HCT116 (cell line): ENCODE measurements around the gene C17orf100. TPM values are rescaled to one million over a fixed set of nuclear protein-coding genes. Genes with fewer than 3 reads are reported as not detected.

Experiments used
- ATAC-seq: fragments of 200-7000 bp; cut with Tn5 transposase; 2 replicates; pipeline ENCODE4 v1.9.1; 2020; ENCODE audit warnings: mild to moderate bottlenecking, moderate library complexity
- BruUV-seq: library from RNA; stranded (reverse); fragments of 400-500 nt; replicated peaks from 2 replicates; lab custom pipeline; 2021; lab: Mats Ljungman, UMichigan
- CTCF ChIA-PET: fragments of 300-600 bp; sonication (Branson Sonifier 250); formaldehyde crosslinking; loops from one replicate; lab custom pipeline; 2021; ENCODE audit warnings: antibody characterized with exemption; lab: Charles Lee
- POLR2A ChIA-PET: fragments of 300-600, 350-600 bp; sonication (Branson Sonifier 250); formaldehyde crosslinking; loops from one replicate; lab custom pipeline; 2021; ENCODE audit warnings: antibody characterized with exemption; lab: Charles Lee
- RAD21 ChIA-PET, 2 experiments: fragments of 300-600 bp; sonication (Branson Sonifier 250); formaldehyde crosslinking; loops; one replicate each; lab custom pipeline; 2023; ENCODE audit warnings: low total read pairs in 2 of 2; ENCODE audit not compliant: uncharacterized antibody in 2 of 2, unreplicated experiment in 2 of 2, low non-redundant PET in 1 of 2; lab: Charles Lee
- DNase-seq: peaks from one replicate; pipeline ENCODE4 v3.0.0-alpha.2; 2010; ENCODE audit warnings: low read depth, low spot score
- H2AFZ ChIP-seq: fragments of 200-600 bp; shearing (Covaris generic), sonication (generic); 2 replicates; pipeline ENCODE4 v1.6.1; 2017; ENCODE audit warnings: low read depth, mixed run types, mixed read lengths, antibody characterized with exemption, low read length; ENCODE audit not compliant: poor library complexity, severe bottlenecking
- H3K27ac ChIP-seq: 2 replicates; pipeline ENCODE4 v1.5.1; 2012; ENCODE audit warnings: low read depth, low read length
- H3K27me3 ChIP-seq: fragments of 200-600 bp; sonication (generic); 2 replicates; pipeline ENCODE4 v1.6.1; 2016; ENCODE audit warnings: mixed run types, low read length, mixed read lengths; ENCODE audit not compliant: insufficient read depth
- H3K36me3 ChIP-seq, 2 experiments: fragments of 200-500 bp in 1 of 2; fragments of 200-600 bp in 1 of 2; sonication (Bioruptor generic) in 1 of 2; sonication (generic) in 1 of 2; 2 replicates each; pipeline versions ENCODE4 v1.5.1 to v1.6.1; 2014 to 2016; ENCODE audit warnings: low read length in 2 of 2, inconsistent platforms in 1 of 2, mixed read lengths in 1 of 2, mixed run types in 1 of 2; ENCODE audit not compliant: insufficient read depth in 2 of 2, control insufficient read depth in 1 of 2
- H3K4me1 ChIP-seq, 2 experiments: fragments of 200-600 bp in 1 of 2; sonication (generic) in 1 of 2; 2 replicates each; pipeline versions ENCODE4 v1.5.1 to v1.6.1; 2012 to 2017; ENCODE audit warnings: low read length in 2 of 2, inconsistent platforms in 1 of 2, mild to moderate bottlenecking in 1 of 2, mixed read lengths in 1 of 2, mixed run types in 1 of 2, moderate library complexity in 1 of 2; ENCODE audit not compliant: insufficient read depth in 2 of 2, control insufficient read depth in 1 of 2
- H3K4me2 ChIP-seq: fragments of 200-600 bp; sonication (generic); 2 replicates; pipeline ENCODE4 v1.6.1; 2017; ENCODE audit warnings: mixed run types, low read length, mixed read lengths
- H3K4me3 ChIP-seq, 2 experiments: fragments of 200-600 bp in 1 of 2; sonication (generic) in 1 of 2; replicated peaks in 1 of 2; 2 replicates each; pipeline ENCODE4 v1.5.1; 2011 to 2016; ENCODE audit warnings: low read length in 2 of 2, control low read depth in 1 of 2, low read depth in 1 of 2, mild to moderate bottlenecking in 1 of 2, mixed read lengths in 1 of 2, mixed run types in 1 of 2
- H3K79me2 ChIP-seq: fragments of 200-600 bp; sonication (generic); 2 replicates; pipeline ENCODE4 v1.6.1; 2017; ENCODE audit warnings: mild to moderate bottlenecking, mixed run types, low read length, moderate library complexity, mixed read lengths; ENCODE audit not compliant: insufficient read depth
- H3K9ac ChIP-seq: fragments of 200-600 bp; sonication (generic); 2 replicates; pipeline ENCODE4 v1.6.1; 2016; ENCODE audit warnings: low read length, mixed read lengths
- H3K9me2 ChIP-seq: fragments of 200-600 bp; sonication (generic), shearing (Covaris generic); 2 replicates; pipeline ENCODE4 v1.6.1; 2017; ENCODE audit warnings: mixed run types, mild to moderate bottlenecking, moderate library complexity; ENCODE audit not compliant: insufficient read depth
- H3K9me3 ChIP-seq, 2 experiments: fragments of 200-500 bp in 1 of 2; fragments of 200-600 bp in 1 of 2; sonication (Bioruptor generic) in 1 of 2; sonication (generic) in 1 of 2; 2 replicates each; pipeline ENCODE4 v1.6.1; 2014 to 2017; ENCODE audit warnings: low read length in 2 of 2, mixed read lengths in 2 of 2, inconsistent platforms in 1 of 2, low read depth in 1 of 2, mild to moderate bottlenecking in 1 of 2, mixed run types in 1 of 2, moderate library complexity in 1 of 2; ENCODE audit not compliant: control insufficient read depth in 1 of 2, insufficient read depth in 1 of 2
- H4K20me1 ChIP-seq: fragments of 200-600 bp; sonication (generic), shearing (Covaris generic); 2 replicates; pipeline ENCODE4 v1.6.1; 2017; ENCODE audit warnings: mixed run types, mild to moderate bottlenecking, moderate library complexity; ENCODE audit not compliant: insufficient read depth
- CBX3 ChIP-seq: IDR thresholded peaks from 2 replicates; pipeline ENCODE4 v1.6.1; 2012; ENCODE audit warnings: low read depth
- CEBPB ChIP-seq: IDR thresholded peaks from 2 replicates; pipeline ENCODE4 v1.6.1; 2012; ENCODE audit warnings: low read depth
- ELF1 ChIP-seq: IDR thresholded peaks from 2 replicates; pipeline ENCODE4 v1.6.1; 2012; ENCODE audit warnings: low read depth, borderline replicate concordance
- EZH2phosphoT487 ChIP-seq: fragments of 200-600 bp; IDR thresholded peaks from 2 replicates; pipeline ENCODE4 v1.6.1; 2018; ENCODE audit warnings: antibody characterized with exemption, borderline replicate concordance
- POLR2A ChIP-seq: IDR thresholded peaks from 2 replicates; pipeline ENCODE4 v1.7.0; 2011; ENCODE audit warnings: borderline replicate concordance; ENCODE audit not compliant: insufficient read depth, insufficient read length; ENCODE audit errors: extremely low read depth
- SP1 ChIP-seq: IDR thresholded peaks from 2 replicates; pipeline ENCODE4 v1.6.1; 2012; ENCODE audit warnings: low read depth
- TCF7L2 ChIP-seq: IDR thresholded peaks from 2 replicates; pipeline ENCODE4 v1.7.0; 2011; ENCODE audit warnings: borderline replicate concordance, inconsistent platforms; ENCODE audit not compliant: insufficient read depth, insufficient read length; ENCODE audit errors: extremely low read depth
- ZFX ChIP-seq: fragments of 450-650 bp; IDR thresholded peaks from 2 replicates; pipeline ENCODE4 v1.6.1; 2017
- ZNF274 ChIP-seq: fragments of 200-500 bp; sonication (Bioruptor generic); IDR thresholded peaks from 2 replicates; pipeline ENCODE4 v1.6.1; 2014; ENCODE audit warnings: mild to moderate bottlenecking, low read depth, low read length, inconsistent platforms
- intact Hi-C: fragments of 100-400 bp; cut with micrococcal nuclease; formaldehyde crosslinking; loops from 2 replicates; pipeline ENCODE4 v1.10.0; 2022
- total RNA-seq: library from RNA; stranded (reverse); gene quantifications from one replicate; pipeline ENCODE4 v1.2.1, GENCODE V29; 2021; ENCODE audit not compliant: unreplicated experiment
- TF ChIP-seq, protein P1 (sequence below), 3 experiments: fragments of 200-600 bp in 1 of 3; sonication (generic) in 1 of 3; IDR thresholded peaks in 2 of 3; conservative IDR thresholded peaks in 1 of 3; 2 replicates each; pipeline ENCODE4 v1.5.1; 2012 to 2017; ENCODE audit warnings: low read depth in 2 of 3, low read length in 2 of 3, antibody characterized with exemption in 1 of 3, borderline replicate concordance in 1 of 3, control low read depth in 1 of 3, mild to moderate bottlenecking in 1 of 3, mixed read lengths in 1 of 3, mixed run types in 1 of 3, moderate library complexity in 1 of 3; ENCODE audit not compliant: insufficient read depth in 1 of 3
- TF ChIP-seq, protein P2 (sequence below): IDR thresholded peaks from 2 replicates; pipeline ENCODE4 v1.6.1; 2012
- TF ChIP-seq, protein P3 (sequence below): IDR thresholded peaks from 2 replicates; pipeline ENCODE4 v1.6.1; 2011; ENCODE audit warnings: mild to moderate bottlenecking, low read length, moderate library complexity; ENCODE audit not compliant: insufficient replicate concordance; ENCODE audit errors: extremely low read depth
- TF ChIP-seq, protein P4 (sequence below): IDR thresholded peaks from 2 replicates; pipeline ENCODE4 v1.6.1; 2012; ENCODE audit warnings: low read depth

Gene C17orf100
- total RNA-seq, 1 experiment from 2014 or later = 0.76 TPM

DNA sequence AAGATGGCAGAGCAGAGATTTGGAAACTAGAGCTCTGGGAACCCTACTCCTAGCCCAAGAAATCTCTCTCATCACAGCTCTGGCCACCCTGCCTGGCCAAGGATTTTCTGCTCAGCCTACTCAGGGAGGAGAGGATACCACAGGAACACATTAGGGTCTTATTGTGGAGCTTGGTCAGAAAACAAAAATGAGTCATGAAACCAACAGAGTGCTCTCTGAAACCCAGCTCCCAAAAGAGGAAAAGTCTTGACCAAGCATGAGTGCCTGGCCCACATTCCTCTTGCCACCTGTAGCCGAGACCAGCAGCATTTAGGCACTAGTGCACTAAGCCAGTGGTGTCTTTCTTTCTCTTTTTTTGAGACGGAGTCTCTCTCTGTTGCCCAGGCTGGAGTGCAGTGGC, 43.5 kb downstream of the C17orf100 start:
- Histone ChIP-seq H2AFZ (no peak overlapping the region), H3K9me3 (no peaks in the 10 kb centered on the region), H3K4me3 (no peak overlapping the region), H3K4me2 (no peak overlapping the region), H3K9ac (no peak overlapping the region), H4K20me1 (no peaks in the 10 kb centered on the region), H3K36me3 (no peaks in the 10 kb centered on the region), H3K27ac (no peak overlapping the region), H3K9me2 (no peaks in the 10 kb centered on the region), H3K27me3 (peaks cover 14% of the 10 kb centered on the region; the same call in 1 of the 2 replicates), H3K4me1 (no peaks in the 10 kb centered on the region), H3K79me2 (no peaks in the 10 kb centered on the region)
- ChIA-PET POLR2A (no interaction called here), CTCF (no interaction called here), RAD21 (no interaction called here)
- intact Hi-C loops = no loop called here
- TF ChIP-seq ZNF274 = no peak
- TF ChIP-seq, protein P1, sequence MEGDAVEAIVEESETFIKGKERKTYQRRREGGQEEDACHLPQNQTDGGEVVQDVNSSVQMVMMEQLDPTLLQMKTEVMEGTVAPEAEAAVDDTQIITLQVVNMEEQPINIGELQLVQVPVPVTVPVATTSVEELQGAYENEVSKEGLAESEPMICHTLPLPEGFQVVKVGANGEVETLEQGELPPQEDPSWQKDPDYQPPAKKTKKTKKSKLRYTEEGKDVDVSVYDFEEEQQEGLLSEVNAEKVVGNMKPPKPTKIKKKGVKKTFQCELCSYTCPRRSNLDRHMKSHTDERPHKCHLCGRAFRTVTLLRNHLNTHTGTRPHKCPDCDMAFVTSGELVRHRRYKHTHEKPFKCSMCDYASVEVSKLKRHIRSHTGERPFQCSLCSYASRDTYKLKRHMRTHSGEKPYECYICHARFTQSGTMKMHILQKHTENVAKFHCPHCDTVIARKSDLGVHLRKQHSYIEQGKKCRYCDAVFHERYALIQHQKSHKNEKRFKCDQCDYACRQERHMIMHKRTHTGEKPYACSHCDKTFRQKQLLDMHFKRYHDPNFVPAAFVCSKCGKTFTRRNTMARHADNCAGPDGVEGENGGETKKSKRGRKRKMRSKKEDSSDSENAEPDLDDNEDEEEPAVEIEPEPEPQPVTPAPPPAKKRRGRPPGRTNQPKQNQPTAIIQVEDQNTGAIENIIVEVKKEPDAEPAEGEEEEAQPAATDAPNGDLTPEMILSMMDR (IDR thresholded peaks at IDR 0.05 in 2 of 3, conservative IDR thresholded peaks at IDR 0.05 in 1 of 3; ENCODE audit: borderline replicate concordance in 1 of 3, insufficient read depth in 1 of 3, low read depth in 2 of 3, low read length in 2 of 3) = no peak
- TF ChIP-seq, protein P2, sequence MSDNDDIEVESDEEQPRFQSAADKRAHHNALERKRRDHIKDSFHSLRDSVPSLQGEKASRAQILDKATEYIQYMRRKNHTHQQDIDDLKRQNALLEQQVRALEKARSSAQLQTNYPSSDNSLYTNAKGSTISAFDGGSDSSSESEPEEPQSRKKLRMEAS = no peak
- TF ChIP-seq, protein P3, sequence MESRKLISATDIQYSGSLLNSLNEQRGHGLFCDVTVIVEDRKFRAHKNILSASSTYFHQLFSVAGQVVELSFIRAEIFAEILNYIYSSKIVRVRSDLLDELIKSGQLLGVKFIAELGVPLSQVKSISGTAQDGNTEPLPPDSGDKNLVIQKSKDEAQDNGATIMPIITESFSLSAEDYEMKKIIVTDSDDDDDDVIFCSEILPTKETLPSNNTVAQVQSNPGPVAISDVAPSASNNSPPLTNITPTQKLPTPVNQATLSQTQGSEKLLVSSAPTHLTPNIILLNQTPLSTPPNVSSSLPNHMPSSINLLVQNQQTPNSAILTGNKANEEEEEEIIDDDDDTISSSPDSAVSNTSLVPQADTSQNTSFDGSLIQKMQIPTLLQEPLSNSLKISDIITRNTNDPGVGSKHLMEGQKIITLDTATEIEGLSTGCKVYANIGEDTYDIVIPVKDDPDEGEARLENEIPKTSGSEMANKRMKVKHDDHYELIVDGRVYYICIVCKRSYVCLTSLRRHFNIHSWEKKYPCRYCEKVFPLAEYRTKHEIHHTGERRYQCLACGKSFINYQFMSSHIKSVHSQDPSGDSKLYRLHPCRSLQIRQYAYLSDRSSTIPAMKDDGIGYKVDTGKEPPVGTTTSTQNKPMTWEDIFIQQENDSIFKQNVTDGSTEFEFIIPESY = no peak
- no peak for TF ChIP-seq POLR2A
- TF ChIP-seq CBX3 = no peak
- TF ChIP-seq, protein P4, sequence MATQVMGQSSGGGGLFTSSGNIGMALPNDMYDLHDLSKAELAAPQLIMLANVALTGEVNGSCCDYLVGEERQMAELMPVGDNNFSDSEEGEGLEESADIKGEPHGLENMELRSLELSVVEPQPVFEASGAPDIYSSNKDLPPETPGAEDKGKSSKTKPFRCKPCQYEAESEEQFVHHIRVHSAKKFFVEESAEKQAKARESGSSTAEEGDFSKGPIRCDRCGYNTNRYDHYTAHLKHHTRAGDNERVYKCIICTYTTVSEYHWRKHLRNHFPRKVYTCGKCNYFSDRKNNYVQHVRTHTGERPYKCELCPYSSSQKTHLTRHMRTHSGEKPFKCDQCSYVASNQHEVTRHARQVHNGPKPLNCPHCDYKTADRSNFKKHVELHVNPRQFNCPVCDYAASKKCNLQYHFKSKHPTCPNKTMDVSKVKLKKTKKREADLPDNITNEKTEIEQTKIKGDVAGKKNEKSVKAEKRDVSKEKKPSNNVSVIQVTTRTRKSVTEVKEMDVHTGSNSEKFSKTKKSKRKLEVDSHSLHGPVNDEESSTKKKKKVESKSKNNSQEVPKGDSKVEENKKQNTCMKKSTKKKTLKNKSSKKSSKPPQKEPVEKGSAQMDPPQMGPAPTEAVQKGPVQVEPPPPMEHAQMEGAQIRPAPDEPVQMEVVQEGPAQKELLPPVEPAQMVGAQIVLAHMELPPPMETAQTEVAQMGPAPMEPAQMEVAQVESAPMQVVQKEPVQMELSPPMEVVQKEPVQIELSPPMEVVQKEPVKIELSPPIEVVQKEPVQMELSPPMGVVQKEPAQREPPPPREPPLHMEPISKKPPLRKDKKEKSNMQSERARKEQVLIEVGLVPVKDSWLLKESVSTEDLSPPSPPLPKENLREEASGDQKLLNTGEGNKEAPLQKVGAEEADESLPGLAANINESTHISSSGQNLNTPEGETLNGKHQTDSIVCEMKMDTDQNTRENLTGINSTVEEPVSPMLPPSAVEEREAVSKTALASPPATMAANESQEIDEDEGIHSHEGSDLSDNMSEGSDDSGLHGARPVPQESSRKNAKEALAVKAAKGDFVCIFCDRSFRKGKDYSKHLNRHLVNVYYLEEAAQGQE = no peak
- no peak for TF ChIP-seq SP1
- no peak for TF ChIP-seq EZH2phosphoT487
- no peak for TF ChIP-seq ELF1
- TF ChIP-seq ZFX = no peak
- no peak for TF ChIP-seq TCF7L2
- no peak for TF ChIP-seq CEBPB
- no TSS peak for BruUV-seq
- ATAC-seq = no peak
- DNase-seq = no peak
